Measurements from ENCODE around the gene PRR29.

Gene PRR29
- long read RNA-seq, result 0 reads

DNA sequence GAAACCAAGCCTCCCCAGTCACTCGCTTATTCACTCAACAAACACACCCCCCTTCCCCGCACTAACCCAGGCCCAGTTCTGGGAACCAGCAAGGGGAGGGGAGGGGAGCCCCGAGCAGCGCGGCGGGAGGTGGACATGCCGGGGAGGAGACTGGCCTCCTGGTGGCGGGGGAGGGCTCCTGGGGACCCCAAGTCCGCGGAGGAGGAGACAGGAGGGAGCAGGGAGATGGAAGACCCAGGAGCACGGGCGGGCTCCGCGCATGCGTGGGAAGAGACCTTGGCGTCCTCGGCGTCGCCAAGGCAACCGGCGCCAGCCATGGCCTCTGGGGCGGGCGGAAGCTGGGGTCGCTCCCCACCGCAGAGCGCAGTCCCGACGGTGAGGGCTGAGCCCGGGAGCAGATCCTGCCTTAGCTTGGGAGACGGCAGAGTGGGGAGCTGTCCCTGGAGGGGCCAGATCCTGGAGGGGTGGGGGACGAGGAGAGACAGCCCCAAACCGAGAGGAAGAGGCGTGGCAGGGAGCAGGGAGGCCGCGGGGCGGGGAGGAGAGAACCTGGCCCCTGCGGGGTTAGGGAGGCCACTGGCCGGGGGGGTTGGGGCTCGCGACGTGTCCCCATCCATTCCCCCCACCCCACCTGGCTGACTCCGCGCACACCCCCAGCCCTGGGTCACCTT, at the start of gene PRR29:
PRR29 (plus strand) TSS at position 302 of the 671 bp plus-strand sequence; CDS start at position 316, 14 bp downstream.
- H3K27ac ChIP-seq (replicated peaks), result no peak within 1 kb of the TSS
- peak within 1 kb of the TSS; percentile 64 for H3K4me3 ChIP-seq (replicated peaks; ENCODE audit: insufficient read depth, low read length)
- peaks cover 26% of the 10 kb centered on the region for H3K27me3 ChIP-seq (ENCODE audit: insufficient read depth, poor library complexity, severe bottlenecking)
- TF ChIP-seq POLR2AphosphoS5 (IDR thresholded peaks at IDR 0.05; ENCODE audit: low read depth) (no peak), GABPA (IDR thresholded peaks at IDR 0.05; ENCODE audit: low read depth) (no peak), SPI1 (IDR thresholded peaks at IDR 0.05; ENCODE audit: borderline replicate concordance, low read depth) (0 out of 2 replicates have a peak, but pooled peaks have one; percentile 2)
- TF ChIP-seq, protein P1, sequence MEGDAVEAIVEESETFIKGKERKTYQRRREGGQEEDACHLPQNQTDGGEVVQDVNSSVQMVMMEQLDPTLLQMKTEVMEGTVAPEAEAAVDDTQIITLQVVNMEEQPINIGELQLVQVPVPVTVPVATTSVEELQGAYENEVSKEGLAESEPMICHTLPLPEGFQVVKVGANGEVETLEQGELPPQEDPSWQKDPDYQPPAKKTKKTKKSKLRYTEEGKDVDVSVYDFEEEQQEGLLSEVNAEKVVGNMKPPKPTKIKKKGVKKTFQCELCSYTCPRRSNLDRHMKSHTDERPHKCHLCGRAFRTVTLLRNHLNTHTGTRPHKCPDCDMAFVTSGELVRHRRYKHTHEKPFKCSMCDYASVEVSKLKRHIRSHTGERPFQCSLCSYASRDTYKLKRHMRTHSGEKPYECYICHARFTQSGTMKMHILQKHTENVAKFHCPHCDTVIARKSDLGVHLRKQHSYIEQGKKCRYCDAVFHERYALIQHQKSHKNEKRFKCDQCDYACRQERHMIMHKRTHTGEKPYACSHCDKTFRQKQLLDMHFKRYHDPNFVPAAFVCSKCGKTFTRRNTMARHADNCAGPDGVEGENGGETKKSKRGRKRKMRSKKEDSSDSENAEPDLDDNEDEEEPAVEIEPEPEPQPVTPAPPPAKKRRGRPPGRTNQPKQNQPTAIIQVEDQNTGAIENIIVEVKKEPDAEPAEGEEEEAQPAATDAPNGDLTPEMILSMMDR (IDR thresholded peaks at IDR 0.05; ENCODE audit: insufficient read depth, low read length), result no peak
- DNase-seq (ENCODE audit: low read depth in 1 of 2, low spot score in 1 of 2), result peak; percentile 39 to 57

DNA sequence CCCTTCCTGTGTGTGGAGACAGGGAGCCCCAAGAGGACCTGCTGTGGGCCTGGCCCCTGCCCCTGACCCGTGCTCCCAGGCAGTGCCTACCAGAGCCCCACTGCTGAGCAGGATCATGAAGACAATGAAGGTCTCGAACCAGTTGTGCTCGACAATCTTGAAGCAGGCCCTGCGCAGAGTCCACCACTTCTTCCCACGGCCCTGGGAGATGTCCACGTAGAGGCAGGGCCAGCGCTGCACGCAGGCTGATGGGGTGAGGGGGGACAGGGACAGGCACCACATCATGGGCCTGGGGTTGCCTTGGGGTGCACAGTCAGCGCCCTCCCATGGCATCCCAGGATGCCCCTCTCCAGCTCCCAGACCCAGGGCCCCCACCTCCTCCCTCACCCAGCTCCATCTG, 49.6 kb upstream of the PRR29 start:
- TF ChIP-seq SPI1 (IDR thresholded peaks at IDR 0.05; ENCODE audit: borderline replicate concordance, low read depth) (no peak), POLR2AphosphoS5 (IDR thresholded peaks at IDR 0.05; ENCODE audit: low read depth) (no peak), GABPA (IDR thresholded peaks at IDR 0.05; ENCODE audit: low read depth) (no peak)
- TF ChIP-seq, protein P2, sequence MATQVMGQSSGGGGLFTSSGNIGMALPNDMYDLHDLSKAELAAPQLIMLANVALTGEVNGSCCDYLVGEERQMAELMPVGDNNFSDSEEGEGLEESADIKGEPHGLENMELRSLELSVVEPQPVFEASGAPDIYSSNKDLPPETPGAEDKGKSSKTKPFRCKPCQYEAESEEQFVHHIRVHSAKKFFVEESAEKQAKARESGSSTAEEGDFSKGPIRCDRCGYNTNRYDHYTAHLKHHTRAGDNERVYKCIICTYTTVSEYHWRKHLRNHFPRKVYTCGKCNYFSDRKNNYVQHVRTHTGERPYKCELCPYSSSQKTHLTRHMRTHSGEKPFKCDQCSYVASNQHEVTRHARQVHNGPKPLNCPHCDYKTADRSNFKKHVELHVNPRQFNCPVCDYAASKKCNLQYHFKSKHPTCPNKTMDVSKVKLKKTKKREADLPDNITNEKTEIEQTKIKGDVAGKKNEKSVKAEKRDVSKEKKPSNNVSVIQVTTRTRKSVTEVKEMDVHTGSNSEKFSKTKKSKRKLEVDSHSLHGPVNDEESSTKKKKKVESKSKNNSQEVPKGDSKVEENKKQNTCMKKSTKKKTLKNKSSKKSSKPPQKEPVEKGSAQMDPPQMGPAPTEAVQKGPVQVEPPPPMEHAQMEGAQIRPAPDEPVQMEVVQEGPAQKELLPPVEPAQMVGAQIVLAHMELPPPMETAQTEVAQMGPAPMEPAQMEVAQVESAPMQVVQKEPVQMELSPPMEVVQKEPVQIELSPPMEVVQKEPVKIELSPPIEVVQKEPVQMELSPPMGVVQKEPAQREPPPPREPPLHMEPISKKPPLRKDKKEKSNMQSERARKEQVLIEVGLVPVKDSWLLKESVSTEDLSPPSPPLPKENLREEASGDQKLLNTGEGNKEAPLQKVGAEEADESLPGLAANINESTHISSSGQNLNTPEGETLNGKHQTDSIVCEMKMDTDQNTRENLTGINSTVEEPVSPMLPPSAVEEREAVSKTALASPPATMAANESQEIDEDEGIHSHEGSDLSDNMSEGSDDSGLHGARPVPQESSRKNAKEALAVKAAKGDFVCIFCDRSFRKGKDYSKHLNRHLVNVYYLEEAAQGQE (IDR thresholded peaks at IDR 0.05; ENCODE audit: insufficient replicate concordance, low read depth), result no peak
- TF ChIP-seq, protein P1 (IDR thresholded peaks at IDR 0.05; ENCODE audit: insufficient read depth, low read length), result no peak
- Histone ChIP-seq H3K27me3 (ENCODE audit: insufficient read depth, poor library complexity, severe bottlenecking) (no peaks in the 10 kb centered on the region), H3K27ac (replicated peaks) (no peak overlapping the region), H3K4me3 (replicated peaks; ENCODE audit: insufficient read depth, low read length) (no peak overlapping the region)
- no peak for DNase-seq (ENCODE audit: low read depth in 1 of 2, low spot score in 1 of 2)

DNA sequence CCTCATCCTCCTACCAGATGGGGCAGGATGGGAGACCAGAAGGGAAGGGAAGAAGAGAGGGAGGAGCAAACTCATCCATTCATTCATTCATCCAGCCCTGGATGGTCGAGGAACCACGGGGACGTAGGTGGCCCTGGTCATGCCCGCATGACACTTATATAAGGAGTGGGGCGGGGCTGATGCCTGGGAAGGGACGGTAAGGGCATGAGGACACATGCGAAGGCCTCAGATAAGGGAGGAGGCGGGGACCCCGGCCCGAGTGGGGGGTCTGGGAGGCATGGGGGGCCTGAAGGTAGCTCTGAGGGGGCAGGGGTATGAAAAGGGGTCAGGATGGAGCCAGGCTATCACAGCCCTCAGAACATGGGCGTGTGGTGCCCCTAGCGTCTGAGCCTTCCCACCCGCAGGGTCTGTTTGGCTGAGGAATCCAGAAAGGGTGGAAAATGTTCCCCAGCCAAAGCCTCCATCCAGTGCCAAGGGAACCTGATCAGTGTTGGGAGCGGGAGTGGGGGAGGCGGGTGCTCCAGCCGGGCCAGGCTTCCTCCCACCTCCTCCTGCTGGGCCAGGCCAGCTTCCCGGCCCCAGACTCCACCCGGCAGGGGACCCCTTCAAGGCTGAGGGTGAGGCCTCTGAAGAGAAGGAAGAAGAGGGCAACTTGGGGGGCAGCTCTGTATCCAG, 48.4 kb upstream of the PRR29 start:
- Histone ChIP-seq H3K4me3 (replicated peaks; ENCODE audit: insufficient read depth, low read length) (no peak overlapping the region), H3K27me3 (ENCODE audit: insufficient read depth, poor library complexity, severe bottlenecking) (no peaks in the 10 kb centered on the region), H3K27ac (replicated peaks) (no peak overlapping the region)
- DNase-seq (ENCODE audit: low read depth in 1 of 2, low spot score in 1 of 2), result no peak
- TF ChIP-seq, protein P2 (IDR thresholded peaks at IDR 0.05; ENCODE audit: insufficient replicate concordance, low read depth), result no peak
- TF ChIP-seq POLR2AphosphoS5 (IDR thresholded peaks at IDR 0.05; ENCODE audit: low read depth) (no peak), GABPA (IDR thresholded peaks at IDR 0.05; ENCODE audit: low read depth) (no peak), SPI1 (IDR thresholded peaks at IDR 0.05; ENCODE audit: borderline replicate concordance, low read depth) (no peak)
- TF ChIP-seq, protein P1 (IDR thresholded peaks at IDR 0.05; ENCODE audit: insufficient read depth, low read length), result no peak

Data from HL-60 (cell line).